Measurements from ENCODE around the gene CCDC171.

GRCh38 chr9:15512889-15513288 lies 40.0 kb upstream of the CCDC171 start:
- TF ChIP-seq, protein P1, sequence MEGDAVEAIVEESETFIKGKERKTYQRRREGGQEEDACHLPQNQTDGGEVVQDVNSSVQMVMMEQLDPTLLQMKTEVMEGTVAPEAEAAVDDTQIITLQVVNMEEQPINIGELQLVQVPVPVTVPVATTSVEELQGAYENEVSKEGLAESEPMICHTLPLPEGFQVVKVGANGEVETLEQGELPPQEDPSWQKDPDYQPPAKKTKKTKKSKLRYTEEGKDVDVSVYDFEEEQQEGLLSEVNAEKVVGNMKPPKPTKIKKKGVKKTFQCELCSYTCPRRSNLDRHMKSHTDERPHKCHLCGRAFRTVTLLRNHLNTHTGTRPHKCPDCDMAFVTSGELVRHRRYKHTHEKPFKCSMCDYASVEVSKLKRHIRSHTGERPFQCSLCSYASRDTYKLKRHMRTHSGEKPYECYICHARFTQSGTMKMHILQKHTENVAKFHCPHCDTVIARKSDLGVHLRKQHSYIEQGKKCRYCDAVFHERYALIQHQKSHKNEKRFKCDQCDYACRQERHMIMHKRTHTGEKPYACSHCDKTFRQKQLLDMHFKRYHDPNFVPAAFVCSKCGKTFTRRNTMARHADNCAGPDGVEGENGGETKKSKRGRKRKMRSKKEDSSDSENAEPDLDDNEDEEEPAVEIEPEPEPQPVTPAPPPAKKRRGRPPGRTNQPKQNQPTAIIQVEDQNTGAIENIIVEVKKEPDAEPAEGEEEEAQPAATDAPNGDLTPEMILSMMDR (IDR thresholded peaks at IDR 0.05; ENCODE audit: low read depth, low read length): no peak
- no peak for TF ChIP-seq EZH2phosphoT487 (IDR thresholded peaks at IDR 0.05; ENCODE audit: low read depth)
